HG03342 (cell line): ENCODE results near the gene ATP1A2.
"Not testable (repeated sequence)": the region's sequence is repeated elsewhere in the genome, so short reads cannot be mapped to it uniquely, and the experiment has no call there.

Experiments
- ATAC-seq: cut with Tn5 transposase; IDR thresholded peaks from one replicate; pipeline ENCODE4 v1.9.1; 2021; ENCODE audit warnings: mild to moderate bottlenecking, moderate library complexity; ENCODE audit not compliant: unreplicated experiment

ATP1A2 gene

DNA sequence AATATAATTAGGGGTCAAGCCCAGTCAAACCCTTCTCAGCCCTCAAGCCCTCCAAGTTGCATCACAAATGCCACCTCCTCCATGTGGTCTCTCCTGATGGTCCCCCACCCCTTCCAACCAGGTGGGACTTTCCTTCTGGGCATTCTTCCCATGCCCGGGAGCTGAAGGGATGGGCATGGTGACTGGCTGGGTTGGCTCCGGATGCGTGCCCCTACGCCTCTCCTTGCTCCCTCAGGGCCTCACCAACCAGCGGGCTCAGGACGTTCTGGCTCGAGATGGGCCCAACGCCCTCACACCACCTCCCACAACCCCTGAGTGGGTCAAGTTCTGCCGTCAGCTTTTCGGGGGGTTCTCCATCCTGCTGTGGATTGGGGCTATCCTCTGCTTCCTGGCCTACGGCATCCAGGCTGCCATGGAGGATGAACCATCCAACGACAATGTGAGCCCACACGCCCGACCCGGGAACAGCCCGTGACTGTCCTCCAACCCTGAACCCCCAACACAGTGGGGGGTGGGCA lies 7.5 kb downstream of the ATP1A2 start:
- ATAC-seq, result no peak

DNA sequence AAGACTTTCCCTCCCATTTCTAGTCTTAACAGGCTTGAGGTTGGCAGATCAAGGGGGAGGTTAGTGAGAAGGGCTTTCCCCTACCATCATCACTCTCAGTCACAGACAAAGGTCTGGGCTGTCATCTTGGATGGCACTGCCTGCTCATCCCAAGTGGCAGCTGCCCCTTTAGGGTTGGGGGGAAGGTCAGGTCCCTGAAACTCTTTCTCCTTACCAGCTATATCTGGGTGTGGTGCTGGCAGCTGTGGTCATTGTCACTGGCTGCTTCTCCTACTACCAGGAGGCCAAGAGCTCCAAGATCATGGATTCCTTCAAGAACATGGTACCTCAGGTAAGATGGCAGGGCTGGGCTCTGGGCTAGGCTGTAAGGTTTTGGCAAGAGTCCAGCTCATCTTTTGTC lies 8.2 kb downstream of the ATP1A2 start:
- ATAC-seq, result no peak

DNA sequence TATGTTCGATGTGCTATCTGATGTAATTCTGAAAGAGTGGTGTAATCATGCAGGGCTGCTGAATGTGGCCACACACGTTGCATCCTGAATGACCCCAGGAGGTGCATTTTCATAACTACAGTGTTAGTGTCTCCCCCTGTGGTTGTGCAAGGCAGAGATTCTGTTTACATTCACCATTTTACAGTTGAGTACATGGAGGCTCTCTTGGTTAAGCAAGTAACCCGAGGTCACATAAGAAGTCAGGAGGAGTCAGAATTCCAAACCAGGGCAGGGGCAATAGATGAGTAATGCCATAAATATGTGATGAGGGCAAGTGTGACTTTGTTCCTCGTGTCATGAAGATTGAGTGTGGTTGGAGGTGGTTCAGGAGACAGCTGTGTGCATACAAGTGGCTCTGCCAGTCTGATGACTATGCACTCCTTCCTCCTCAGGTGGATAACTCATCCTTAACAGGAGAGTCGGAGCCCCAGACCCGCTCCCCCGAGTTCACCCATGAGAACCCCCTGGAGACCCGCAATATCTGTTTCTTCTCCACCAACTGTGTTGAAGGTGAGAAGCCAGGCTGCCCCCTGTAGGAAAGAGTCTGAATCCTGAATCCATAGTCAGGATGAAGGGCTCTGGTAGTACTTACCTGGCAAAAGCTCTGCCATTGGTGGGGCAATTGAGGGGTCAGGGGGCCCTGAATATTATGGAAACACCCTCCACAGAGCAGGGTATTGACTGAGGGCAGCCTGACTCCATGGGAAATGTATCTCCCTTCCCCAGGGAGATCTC lies 9.3 kb downstream of the ATP1A2 start:
- no peak for ATAC-seq

DNA sequence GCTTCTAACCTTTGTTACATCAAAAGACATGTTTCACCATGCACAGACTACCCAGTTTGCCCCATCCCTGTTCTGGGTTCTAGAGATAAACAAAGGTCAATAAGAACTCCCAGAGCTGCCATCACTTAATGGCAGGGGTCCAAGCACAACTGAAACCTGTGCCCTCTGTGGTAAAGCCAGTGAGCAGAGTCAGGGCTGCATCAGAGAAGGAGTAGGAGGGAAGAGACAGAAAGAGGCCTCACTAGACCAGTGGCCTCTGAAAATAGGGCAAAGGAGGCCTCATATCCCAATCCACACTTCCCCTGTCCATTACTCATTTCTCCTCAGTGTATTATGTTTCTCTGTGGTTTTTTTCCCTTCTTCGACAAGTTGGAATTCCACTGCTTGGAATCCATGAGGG lies 10.2 kb downstream of the ATP1A2 start:
- ATAC-seq, result no peak

DNA sequence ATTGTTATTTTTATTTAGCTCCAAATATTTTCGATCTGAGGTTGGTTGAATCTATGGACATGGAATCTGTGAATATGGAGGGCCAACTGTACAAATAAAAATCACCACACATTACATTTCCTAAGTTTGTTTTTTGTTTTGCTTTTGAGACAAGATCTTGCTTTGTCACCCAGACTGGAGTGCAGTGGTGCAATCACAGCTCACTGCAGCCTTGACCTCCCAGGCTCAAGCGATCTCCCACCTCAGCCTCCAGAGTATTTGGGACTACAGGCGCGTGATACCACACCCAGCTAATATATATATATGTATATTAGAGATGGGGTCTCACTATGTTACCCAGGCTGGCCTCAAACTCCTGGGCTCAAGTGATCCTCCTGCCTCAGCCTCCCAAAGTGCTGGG lies 10.8 kb downstream of the ATP1A2 start:
- not testable (repeated sequence) for ATAC-seq

DNA sequence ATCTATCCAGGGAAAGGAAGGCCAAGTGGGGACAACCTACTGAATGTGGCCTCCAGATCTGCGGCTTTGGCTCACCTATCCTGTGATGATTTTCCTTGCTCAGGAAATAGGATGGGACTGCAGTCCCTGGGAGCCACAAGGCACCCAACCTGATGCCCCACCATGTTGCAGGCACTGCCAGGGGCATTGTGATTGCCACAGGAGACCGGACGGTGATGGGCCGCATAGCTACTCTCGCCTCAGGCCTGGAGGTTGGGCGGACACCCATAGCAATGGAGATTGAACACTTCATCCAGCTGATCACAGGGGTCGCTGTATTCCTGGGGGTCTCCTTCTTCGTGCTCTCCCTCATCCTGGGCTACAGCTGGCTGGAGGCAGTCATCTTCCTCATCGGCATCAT lies 11.8 kb downstream of the ATP1A2 start:
- no peak for ATAC-seq

DNA sequence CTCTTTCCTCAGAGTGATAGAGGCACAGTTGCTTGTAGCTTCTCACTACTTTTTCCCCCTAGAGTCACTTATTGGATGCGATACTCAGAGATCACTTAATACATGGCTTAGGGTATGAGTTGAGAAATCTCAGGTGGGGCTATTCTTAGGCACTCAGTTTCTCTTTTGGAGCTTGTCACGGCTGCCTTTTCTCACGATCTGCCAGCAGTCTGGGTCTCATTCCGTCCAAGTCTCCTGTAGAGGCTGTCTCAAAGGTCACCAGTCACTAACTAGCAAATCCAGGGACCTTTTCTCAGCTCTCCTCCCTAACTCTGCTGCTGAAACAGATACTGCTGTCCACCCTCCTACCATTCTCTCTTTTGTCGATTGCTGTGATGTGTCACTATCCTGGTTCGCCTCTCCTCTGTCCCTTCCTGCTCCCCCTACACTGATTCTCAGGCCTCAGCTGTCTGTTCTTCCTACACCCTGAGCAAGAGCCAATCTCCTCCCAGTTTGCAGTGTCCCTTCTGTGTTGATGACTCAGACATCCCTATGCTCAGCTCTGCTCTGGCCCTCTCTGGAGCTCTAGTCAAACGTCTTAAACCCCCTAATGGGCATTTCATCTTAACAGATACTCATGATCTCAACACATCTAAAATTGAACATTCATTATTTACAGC lies 12.4 kb downstream of the ATP1A2 start:
- no peak for ATAC-seq

DNA sequence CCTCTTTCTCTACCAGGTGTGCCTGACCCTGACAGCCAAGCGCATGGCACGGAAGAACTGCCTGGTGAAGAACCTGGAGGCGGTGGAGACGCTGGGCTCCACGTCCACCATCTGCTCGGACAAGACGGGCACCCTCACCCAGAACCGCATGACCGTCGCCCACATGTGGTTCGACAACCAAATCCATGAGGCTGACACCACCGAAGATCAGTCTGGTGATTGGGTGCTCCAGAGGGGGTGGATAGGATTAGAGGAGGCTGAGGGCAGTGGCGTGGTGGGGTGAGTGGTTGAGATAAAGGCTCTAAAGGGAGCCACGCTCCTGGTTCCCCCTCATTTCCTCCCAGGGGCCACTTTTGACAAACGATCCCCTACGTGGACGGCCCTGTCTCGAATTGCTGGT lies 13.1 kb downstream of the ATP1A2 start:
- ATAC-seq, result no peak

DNA sequence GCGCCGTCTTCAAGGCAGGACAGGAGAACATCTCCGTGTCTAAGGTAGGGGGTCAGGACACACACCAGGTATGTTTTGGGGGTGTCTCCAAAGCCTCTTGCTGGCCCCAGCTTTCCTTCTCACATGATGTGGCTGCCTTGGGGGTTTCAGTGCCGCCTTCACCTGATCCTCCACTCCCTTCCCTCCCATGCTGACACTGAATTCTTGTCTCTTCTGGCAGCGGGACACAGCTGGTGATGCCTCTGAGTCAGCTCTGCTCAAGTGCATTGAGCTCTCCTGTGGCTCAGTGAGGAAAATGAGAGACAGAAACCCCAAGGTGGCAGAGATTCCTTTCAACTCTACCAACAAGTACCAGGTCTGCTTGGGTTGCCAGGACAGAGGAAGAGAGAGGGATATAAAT lies 13.5 kb downstream of the ATP1A2 start:
- ATAC-seq, result no peak

DNA sequence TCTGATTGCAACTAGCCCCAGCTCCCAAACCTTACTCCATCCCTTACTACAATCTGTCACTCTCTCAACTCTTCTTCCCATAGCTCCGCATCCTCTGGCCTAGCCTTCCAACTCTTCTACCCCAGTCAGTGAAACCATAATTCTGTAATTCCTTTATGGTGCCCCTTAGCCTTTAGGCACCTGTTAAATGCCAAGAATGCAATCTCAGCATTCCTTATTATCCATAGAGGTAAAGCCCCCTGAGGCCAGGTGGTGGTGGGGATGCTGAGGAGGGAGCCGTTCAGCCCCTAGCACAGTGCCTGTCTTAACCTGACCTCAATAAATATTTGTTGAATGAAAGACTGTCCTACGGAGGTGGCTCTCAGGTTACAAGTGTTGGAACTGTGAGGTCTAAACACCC lies 14.0 kb downstream of the ATP1A2 start:
- no peak for ATAC-seq

DNA sequence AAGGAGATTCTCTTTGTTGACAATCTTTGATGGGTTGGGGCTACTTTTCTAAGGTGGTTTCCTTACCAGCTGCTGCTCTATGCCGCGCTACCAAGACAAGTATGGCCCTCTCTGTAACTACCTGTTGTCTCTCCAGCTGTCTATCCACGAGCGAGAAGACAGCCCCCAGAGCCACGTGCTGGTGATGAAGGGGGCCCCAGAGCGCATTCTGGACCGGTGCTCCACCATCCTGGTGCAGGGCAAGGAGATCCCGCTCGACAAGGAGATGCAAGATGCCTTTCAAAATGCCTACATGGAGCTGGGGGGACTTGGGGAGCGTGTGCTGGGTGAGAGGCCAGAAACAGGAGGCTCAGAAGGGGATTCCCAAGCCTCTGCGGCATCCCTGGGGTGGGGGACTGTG lies 14.4 kb downstream of the ATP1A2 start:
- no peak for ATAC-seq

DNA sequence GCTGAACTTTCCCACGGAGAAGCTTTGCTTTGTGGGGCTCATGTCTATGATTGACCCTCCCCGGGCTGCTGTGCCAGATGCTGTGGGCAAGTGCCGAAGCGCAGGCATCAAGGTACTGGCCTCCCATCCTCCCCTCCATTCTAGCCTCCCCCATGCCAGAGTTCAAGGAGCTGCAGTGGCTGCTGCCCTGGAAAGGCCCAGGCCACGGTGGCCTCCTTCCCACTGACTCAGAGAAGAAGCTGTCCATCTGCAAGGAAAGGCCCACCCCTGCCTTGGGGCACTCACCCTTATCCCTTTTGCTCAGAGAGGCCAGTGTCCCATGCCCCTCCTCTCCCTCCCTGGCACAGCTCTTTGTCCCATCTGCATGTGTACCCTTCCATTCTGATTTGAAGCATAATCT lies 14.9 kb downstream of the ATP1A2 start:
- no peak for ATAC-seq

DNA sequence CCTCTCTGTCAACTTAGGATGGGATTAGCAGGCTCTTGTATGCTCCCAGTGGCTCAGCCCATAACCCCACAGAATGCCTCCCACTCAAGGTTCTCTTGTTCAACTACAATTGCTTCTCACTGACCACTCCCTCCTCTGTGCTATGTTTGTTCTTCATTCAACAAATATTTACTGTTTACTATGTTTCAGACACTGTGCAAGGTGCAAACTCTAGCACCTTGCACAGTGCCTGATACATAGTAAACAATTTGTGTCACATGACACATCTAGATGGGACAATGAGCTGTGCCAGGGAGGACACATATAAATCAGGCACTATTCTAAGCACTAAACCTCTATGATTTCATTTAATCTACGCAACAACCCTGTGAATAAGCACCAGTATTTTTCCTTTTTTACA lies 15.4 kb downstream of the ATP1A2 start:
- no peak for ATAC-seq

DNA sequence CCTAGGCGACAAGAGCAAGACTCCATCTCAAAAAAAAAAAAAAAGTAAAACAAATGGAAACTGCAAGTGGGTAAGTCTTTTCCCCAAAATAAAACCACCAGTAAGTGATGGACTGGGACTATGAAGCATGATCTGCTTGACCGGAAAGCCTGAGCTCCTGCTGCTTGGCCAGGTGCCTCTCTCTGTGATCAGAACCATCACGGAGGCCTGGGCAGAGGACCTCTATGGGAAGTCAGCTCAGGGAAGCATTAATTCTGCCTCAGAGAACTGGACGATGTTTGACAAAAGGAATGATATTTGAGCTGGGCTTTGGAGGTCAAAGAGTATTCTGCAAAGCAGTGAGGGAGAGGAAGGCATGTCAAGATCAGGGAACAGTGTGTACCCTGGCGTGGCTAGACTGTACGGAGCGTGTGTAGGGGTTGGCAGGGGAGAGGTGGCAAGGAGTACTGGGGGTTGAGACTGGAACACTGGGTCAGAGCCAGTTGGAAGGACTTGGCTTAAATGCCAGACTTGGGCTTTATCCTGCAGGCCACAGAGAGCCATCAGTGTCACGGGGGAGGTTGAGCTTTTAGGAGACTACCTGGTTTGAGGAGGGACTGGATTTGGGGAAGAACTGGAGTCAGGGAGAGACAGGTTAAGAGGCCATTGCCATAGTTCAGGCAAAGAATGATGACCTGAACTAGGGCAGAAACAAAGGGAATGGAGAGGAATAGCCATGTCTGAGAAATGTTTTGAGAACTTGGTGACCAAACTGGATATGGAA lies 16.4 kb downstream of the ATP1A2 start:
- no peak for ATAC-seq

DNA sequence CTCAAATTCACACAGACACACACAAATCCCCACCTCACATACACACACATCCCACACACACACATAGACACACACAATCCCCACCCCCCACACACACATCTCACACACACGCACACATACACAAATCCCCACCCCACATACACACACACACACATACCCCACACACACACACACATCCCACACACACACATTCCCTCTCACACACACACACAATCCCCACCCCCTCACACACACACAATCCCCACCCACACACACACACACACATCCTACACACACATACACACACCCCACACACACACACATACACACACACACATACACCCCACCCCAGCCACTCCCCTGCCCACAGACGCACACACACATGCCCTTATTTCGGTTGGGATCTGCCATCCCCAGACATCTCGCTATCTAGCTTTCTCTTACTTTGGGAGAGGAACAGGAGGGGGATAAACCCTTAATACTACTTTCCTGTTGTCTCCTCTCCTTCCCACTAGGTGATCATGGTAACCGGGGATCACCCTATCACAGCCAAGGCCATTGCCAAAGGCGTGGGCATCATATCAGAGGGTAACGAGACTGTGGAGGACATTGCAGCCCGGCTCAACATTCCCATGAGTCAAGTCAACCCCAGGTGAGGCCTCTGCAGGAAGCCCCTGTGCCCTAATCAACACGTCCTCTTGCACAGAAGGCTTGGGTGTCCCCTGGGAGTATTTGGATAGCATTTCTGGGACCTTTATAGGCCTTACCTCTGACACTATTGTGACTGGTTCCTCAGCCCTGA lies 18.6 kb downstream of the ATP1A2 start:
- ATAC-seq, result no peak

DNA sequence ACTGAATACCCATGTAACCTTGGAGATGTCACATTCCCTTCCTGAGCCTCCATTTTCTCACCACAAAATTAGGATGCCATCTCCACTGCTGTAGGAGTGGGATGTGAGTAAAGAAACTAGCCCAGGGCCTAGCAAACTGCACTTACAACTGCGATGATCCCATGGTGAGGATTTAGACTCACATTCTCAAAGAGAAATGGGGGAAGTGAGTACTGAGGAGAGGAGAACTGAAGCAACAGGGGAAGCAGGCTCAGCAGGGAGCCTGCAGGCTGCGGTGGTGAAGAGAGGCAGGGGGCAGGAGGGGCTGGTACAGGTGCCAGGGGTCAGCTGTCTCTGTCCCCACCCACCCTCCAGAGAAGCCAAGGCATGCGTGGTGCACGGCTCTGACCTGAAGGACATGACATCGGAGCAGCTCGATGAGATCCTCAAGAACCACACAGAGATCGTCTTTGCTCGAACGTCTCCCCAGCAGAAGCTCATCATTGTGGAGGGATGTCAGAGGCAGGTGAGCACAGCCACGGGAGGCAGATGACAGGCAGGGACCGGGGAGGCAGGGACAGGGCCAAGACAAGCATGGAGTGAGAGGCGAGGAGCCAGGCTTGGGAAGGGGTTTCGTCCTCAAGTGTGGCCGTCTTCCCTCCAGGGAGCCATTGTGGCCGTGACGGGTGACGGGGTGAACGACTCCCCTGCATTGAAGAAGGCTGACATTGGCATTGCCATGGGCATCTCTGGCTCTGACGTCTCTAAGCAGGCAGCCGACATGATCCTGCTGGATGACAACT lies 19.4 kb downstream of the ATP1A2 start:
- no peak for ATAC-seq

DNA sequence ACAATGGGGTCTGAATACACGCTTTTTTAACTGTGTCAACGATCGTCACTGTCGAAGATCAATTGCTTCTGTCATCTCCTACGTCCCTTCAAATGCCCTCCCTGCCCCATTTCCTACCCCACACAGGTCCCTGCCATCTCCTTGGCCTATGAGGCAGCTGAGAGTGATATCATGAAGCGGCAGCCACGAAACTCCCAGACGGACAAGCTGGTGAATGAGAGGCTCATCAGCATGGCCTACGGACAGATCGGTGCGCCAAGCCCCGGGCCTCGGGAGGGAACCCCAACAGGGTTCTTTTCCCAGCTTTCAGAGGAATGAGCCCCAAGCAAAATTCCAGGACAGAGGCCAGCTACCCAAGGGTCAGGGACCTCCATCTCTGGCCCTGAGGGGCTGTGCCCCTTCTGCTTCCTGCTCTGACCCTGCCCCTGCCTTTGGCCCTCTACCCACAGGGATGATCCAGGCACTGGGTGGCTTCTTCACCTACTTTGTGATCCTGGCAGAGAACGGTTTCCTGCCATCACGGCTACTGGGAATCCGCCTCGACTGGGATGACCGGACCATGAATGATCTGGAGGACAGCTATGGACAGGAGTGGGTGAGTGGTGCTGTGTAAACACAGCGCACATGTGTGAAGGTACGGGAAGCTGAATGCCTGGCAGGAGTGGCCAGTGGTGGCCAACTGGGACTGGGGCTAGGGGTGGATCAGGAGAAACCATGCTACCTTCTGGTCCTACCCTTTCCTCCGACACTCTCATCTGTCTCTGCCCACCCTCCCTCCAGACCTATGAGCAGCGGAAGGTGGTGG lies 20.8 kb downstream of the ATP1A2 start:
- ATAC-seq, result no peak

DNA sequence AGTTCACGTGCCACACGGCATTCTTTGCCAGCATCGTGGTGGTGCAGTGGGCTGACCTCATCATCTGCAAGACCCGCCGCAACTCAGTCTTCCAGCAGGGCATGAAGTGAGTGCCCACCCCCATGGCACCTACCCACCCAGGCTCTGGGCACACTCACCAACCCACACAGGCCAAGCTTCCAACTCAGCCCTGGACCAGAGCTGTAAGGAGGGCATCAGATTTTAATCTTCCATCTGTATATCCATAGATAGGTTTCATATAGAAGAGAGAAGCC lies 21.3 kb downstream of the ATP1A2 start:
- ATAC-seq, result no peak

DNA sequence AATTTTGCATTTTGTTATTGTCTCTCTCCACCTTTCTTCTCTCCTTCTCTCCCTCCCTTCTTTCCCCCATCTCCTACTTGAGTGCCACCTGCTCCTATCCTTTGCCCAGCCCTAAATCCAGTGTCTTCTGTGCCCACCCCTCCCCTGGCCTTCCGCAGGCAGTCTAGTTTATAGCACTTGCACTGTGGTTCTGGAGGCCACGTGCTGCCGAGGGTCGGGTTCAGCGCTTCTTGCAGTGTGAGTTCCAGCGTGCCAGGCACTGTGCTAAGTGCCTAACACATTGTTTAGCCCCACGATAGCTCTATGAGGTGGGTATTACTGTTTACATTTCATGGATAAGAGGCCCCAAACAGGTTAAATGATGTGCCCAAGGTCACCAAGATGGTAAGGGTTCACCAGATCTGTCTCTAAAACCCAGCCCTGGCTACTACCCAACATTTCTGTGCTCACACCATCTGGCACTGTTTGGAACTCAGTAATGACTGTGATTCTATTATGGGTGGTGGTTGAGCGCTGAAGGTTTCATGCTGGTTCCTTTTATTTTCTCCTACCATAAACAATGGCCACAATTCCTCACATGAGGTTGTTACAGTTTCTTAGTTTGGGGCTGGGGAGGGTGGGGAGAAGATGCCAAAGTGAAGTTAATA lies 21.8 kb downstream of the ATP1A2 start:
- ATAC-seq, result no peak
